Stimulated activated CD4-positive, alpha-beta T cell treated with anti-CD3 and anti-CD28 coated beads, Interleukin-12 subunit alpha, Interleukin-12 subunit beta, amount 100 ng/mL, for 24 hours (primary cell): ENCODE data around the gene CCDC106.

Experiments
- DNase-seq, 2 experiments: peaks; one replicate each; pipeline ENCODE4 v3.0.0-alpha.2; 2020; ENCODE audit warnings: low read depth in 2 of 2

CCDC106 gene

GRCh38 chr19:55635856-55636440 lies 12.1 kb upstream of the CCDC106 start:
- no peak for DNase-seq

- no peak for DNase-seq
Observed at GRCh38 chr19:55636723-55637122, 11.3 kb upstream of the CCDC106 start.

GRCh38 chr19:55637534-55637933 lies 10.5 kb upstream of the CCDC106 start:
- no peak for DNase-seq

GRCh38 chr19:55638864-55639359 lies 9.1 kb upstream of the CCDC106 start:
- peak in 1 of 2 experiments; percentile 55 for DNase-seq

GRCh38 chr19:55640043-55640576 lies 7.9 kb upstream of the CCDC106 start:
- peak in 1 of 2 experiments; percentile 46 for DNase-seq

GRCh38 chr19:55640577-55641425 lies 7.2 kb upstream of the CCDC106 start, which contains the start of gene ZNF580:
ZNF580 (plus strand) TSS chr19:55641002; CDS start chr19:55642509, 1,507 bp downstream.
- DNase-seq = peak in 1 of 2 experiments; percentile 64

GRCh38 chr19:55641426-55642152 lies 6.4 kb upstream of the CCDC106 start:
- no peak for DNase-seq

- peak in 1 of 2 experiments; percentile 31 for DNase-seq
Observed at GRCh38 chr19:55642153-55643002, 5.6 kb upstream of the CCDC106 start.

GRCh38 chr19:55643003-55643886 lies 4.8 kb upstream of the CCDC106 start, which contains the start of gene ZNF581:
ZNF581 (plus strand) TSS chr19:55643649; CDS start chr19:55644572, 923 bp downstream.
- DNase-seq = peak; percentile 64 to 76

GRCh38 chr19:55643887-55644176 lies 4.2 kb upstream of the CCDC106 start:
- no peak for DNase-seq

- no peak for DNase-seq
Observed at GRCh38 chr19:55644191-55644833, 3.7 kb upstream of the CCDC106 start.

GRCh38 chr19:55644842-55645511 lies 3.0 kb upstream of the CCDC106 start:
- DNase-seq = no peak

- DNase-seq = no peak
Observed at GRCh38 chr19:55645512-55645881, 2.5 kb upstream of the CCDC106 start.

GRCh38 chr19:55646889-55647731 lies 902 bp upstream of the CCDC106 start:
- no peak for DNase-seq

GRCh38 chr19:55648585-55649267 lies 714 bp downstream of the CCDC106 start:
- no peak for DNase-seq

- no peak for DNase-seq
Observed at GRCh38 chr19:55649268-55650125, 1.5 kb downstream of the CCDC106 start.
